ENCODE results near the gene PARK7. TPM values are rescaled to one million over a fixed set of nuclear protein-coding genes. Genes with fewer than 3 reads are reported as not detected.
"Not testable (repeated sequence)": the region's sequence is repeated elsewhere in the genome, so short reads cannot be mapped to it uniquely, and the experiment has no call there.

PARK7 gene
- total RNA-seq, 2 donors from 2014 or later: 247 to 273 TPM

GRCh38 chr1:7930645-7931445 is 30.7 kb upstream of the PARK7 start:
- DNase-seq (no peak), ATAC-seq (replicated peaks in 1 of 2) (peak; percentile 69)
- Mint-ChIP-seq H3K36me3 (ENCODE audit: insufficient read depth in 2 of 2) (peaks cover 15 to 18% of the 10 kb centered on the region in 2 donors), H3K4me1 (ENCODE audit: low read depth) (peaks cover 43% of the 10 kb centered on the region), H3K27ac (peak overlapping the region; percentile 64), H3K4me3 (peak overlapping the region; percentile 20 to 77), H3K9me3 (no peaks in the 10 kb centered on the region), H3K27me3 (ENCODE audit: low read depth) (no peaks in the 10 kb centered on the region)

GRCh38 chr1:7931446-7931812 is 30.1 kb upstream of the PARK7 start:
- Mint-ChIP-seq H3K36me3 (ENCODE audit: insufficient read depth in 2 of 2) (peaks cover 15 to 19% of the 10 kb centered on the region in 2 donors), H3K9me3 (no peaks in the 10 kb centered on the region)

GRCh38 chr1:7932524-7933138 is 28.9 kb upstream of the PARK7 start:
- Mint-ChIP-seq H3K27ac (peak overlapping the region; percentile 42), H3K9me3 (no peaks in the 10 kb centered on the region), H3K4me3 (peak overlapping the region in 1 of 2 donors; percentile 43), H3K27me3 (ENCODE audit: low read depth) (no peaks in the 10 kb centered on the region), H3K36me3 (ENCODE audit: insufficient read depth in 2 of 2) (peaks cover 12 to 22% of the 10 kb centered on the region in 2 donors), H3K4me1 (ENCODE audit: low read depth) (peaks cover 46% of the 10 kb centered on the region)
- ATAC-seq (replicated peaks in 1 of 2) (no peak), DNase-seq (no peak)

More at GRCh38 chr1:7931446-7931812, 30.1 kb upstream of the PARK7 start:
- Mint-ChIP-seq H3K27ac (peak overlapping the region; percentile 64), H3K4me1 (ENCODE audit: low read depth) (peaks cover 46% of the 10 kb centered on the region), H3K4me3 (peak overlapping the region in 1 of 2 donors; percentile 77), H3K27me3 (ENCODE audit: low read depth) (no peaks in the 10 kb centered on the region)
- DNase-seq (no peak), ATAC-seq (replicated peaks in 1 of 2) (peak; percentile 10 to 18)

- Mint-ChIP-seq H3K9me3 (no peaks in the 10 kb centered on the region), H3K27ac (peak overlapping the region; percentile 59), H3K27me3 (ENCODE audit: low read depth) (peaks cover 21% of the 10 kb centered on the region), H3K36me3 (ENCODE audit: insufficient read depth in 2 of 2) (peaks cover 14 to 18% of the 10 kb centered on the region in 2 donors), H3K4me3 (peak overlapping the region; percentile 87 to 88), H3K4me1 (ENCODE audit: low read depth) (peaks cover 60% of the 10 kb centered on the region)
- DNase-seq: no peak
- no peak for ATAC-seq (replicated peaks in 1 of 2)
These were observed 23.4 kb upstream of the PARK7 start for GRCh38 chr1:7938070-7938469.

- Mint-ChIP-seq H3K4me3 (peak overlapping the region; percentile 87 to 88), H3K9me3 (no peaks in the 10 kb centered on the region), H3K27ac (peak overlapping the region; percentile 93), H3K4me1 (ENCODE audit: low read depth) (peaks cover 69% of the 10 kb centered on the region), H3K27me3 (ENCODE audit: low read depth) (peaks cover 24% of the 10 kb centered on the region), H3K36me3 (ENCODE audit: insufficient read depth in 2 of 2) (peaks cover 8 to 16% of the 10 kb centered on the region in 2 donors)
- ATAC-seq (replicated peaks in 1 of 2) (no peak), DNase-seq (no peak)
These were observed 21.5 kb upstream of the PARK7 start for GRCh38 chr1:7940034-7940433.

GRCh38 chr1:7940745-7941436 is 20.6 kb upstream of the PARK7 start, which contains the start of gene TNFRSF9:
Gene TNFRSF9, minus strand, starts transcription at chr1:7940839. Its CDS starts 845 bp downstream, at chr1:7939994.
- Mint-ChIP-seq H3K27me3 (ENCODE audit: low read depth) (peaks cover 24% of the 10 kb centered on the region), H3K9me3 (no peaks in the 10 kb centered on the region)

GRCh38 chr1:7941437-7941793 is 20.1 kb upstream of the PARK7 start:
- Mint-ChIP-seq H3K36me3 (ENCODE audit: insufficient read depth in 2 of 2) (peaks cover 8 to 10% of the 10 kb centered on the region in 2 donors), H3K4me3 (peak overlapping the region; percentile 87 to 88), H3K4me1 (ENCODE audit: low read depth) (peaks cover 59% of the 10 kb centered on the region), H3K9me3 (no peaks in the 10 kb centered on the region), H3K27ac (peak overlapping the region; percentile 93), H3K27me3 (ENCODE audit: low read depth) (peaks cover 24% of the 10 kb centered on the region)
- ATAC-seq (replicated peaks in 1 of 2): no peak
- no peak for DNase-seq

More at GRCh38 chr1:7940745-7941436, 20.6 kb upstream of the PARK7 start, which contains the start of gene TNFRSF9:
- Mint-ChIP-seq H3K4me1 (ENCODE audit: low read depth) (peaks cover 61% of the 10 kb centered on the region), H3K4me3 (peak within 1 kb of the TSS; percentile 87 to 88), H3K36me3 (ENCODE audit: insufficient read depth in 2 of 2) (peaks cover 8 to 10% of the 10 kb centered on the region in 2 donors), H3K27ac (peak within 1 kb of the TSS; percentile 93)
- DNase-seq (peak; percentile 88), ATAC-seq (replicated peaks in 1 of 2) (peak; percentile 90 to 94)

GRCh38 chr1:7942214-7942921 is 19.1 kb upstream of the PARK7 start:
- Mint-ChIP-seq H3K9me3 (no peaks in the 10 kb centered on the region), H3K27ac (peak overlapping the region; percentile 93)

GRCh38 chr1:7943251-7943650 is 18.3 kb upstream of the PARK7 start:
- H3K9me3 Mint-ChIP-seq: no peaks in the 10 kb centered on the region
- H3K4me1 Mint-ChIP-seq (ENCODE audit: low read depth): peaks cover 56% of the 10 kb centered on the region
- peaks cover 7 to 8% of the 10 kb centered on the region in 2 donors for H3K36me3 Mint-ChIP-seq (ENCODE audit: insufficient read depth in 2 of 2)
- H3K4me3 Mint-ChIP-seq: peak overlapping the region; percentile 87 to 88
- H3K27me3 Mint-ChIP-seq (ENCODE audit: low read depth): peaks cover 24% of the 10 kb centered on the region
- DNase-seq (no peak), ATAC-seq (replicated peaks in 1 of 2) (peak in 1 of 2 donors; percentile 20)
- H3K27ac Mint-ChIP-seq: peak overlapping the region; percentile 44

More at GRCh38 chr1:7942214-7942921, 19.1 kb upstream of the PARK7 start:
- H3K4me3 Mint-ChIP-seq: peak overlapping the region; percentile 87 to 88
- DNase-seq (peak; percentile 51 to 53), ATAC-seq (replicated peaks in 1 of 2) (peak; percentile 37 to 41)
- peaks cover 24% of the 10 kb centered on the region for H3K27me3 Mint-ChIP-seq (ENCODE audit: low read depth)
- peaks cover 7 to 8% of the 10 kb centered on the region in 2 donors for H3K36me3 Mint-ChIP-seq (ENCODE audit: insufficient read depth in 2 of 2)
- H3K4me1 Mint-ChIP-seq (ENCODE audit: low read depth): peaks cover 59% of the 10 kb centered on the region

- peak overlapping the region; percentile 41 to 66 for H3K4me3 Mint-ChIP-seq
- no peaks in the 10 kb centered on the region for H3K36me3 Mint-ChIP-seq (ENCODE audit: insufficient read depth in 2 of 2)
- H3K27me3 Mint-ChIP-seq (ENCODE audit: low read depth): no peaks in the 10 kb centered on the region
- DNase-seq (peak; percentile 51 to 54), ATAC-seq (replicated peaks in 1 of 2) (peak; percentile 88 to 89)
- H3K9me3 Mint-ChIP-seq: no peaks in the 10 kb centered on the region
- peak overlapping the region; percentile 41 for H3K27ac Mint-ChIP-seq
- H3K4me1 Mint-ChIP-seq (ENCODE audit: low read depth): peaks cover 33% of the 10 kb centered on the region
These were observed 12.6 kb upstream of the PARK7 start for GRCh38 chr1:7948960-7949359.

- H3K27ac Mint-ChIP-seq; H3K4me3 Mint-ChIP-seq; DNase-seq; ATAC-seq (replicated peaks in 1 of 2); H3K9me3 Mint-ChIP-seq; H3K36me3 Mint-ChIP-seq (ENCODE audit: insufficient read depth in 2 of 2); H3K27me3 Mint-ChIP-seq (ENCODE audit: low read depth): not testable (repeated sequence)
- H3K4me1 Mint-ChIP-seq (ENCODE audit: low read depth): peaks cover 62% of the 10 kb centered on the region
These were observed 8.7 kb upstream of the PARK7 start for GRCh38 chr1:7952791-7953190.

GRCh38 chr1:7953850-7954609 is 7.5 kb upstream of the PARK7 start:
- H3K4me3 Mint-ChIP-seq: peak overlapping the region; percentile 93 to 96
- DNase-seq (peak; percentile 93 to 97), ATAC-seq (replicated peaks in 1 of 2) (peak; percentile 89)
- H3K27ac Mint-ChIP-seq: peak overlapping the region; percentile 97
- H3K4me1 Mint-ChIP-seq (ENCODE audit: low read depth): peaks cover 54% of the 10 kb centered on the region
- H3K9me3 Mint-ChIP-seq: no peaks in the 10 kb centered on the region
- H3K27me3 Mint-ChIP-seq (ENCODE audit: low read depth): no peaks in the 10 kb centered on the region
- H3K36me3 Mint-ChIP-seq (ENCODE audit: insufficient read depth in 2 of 2): no peaks in the 10 kb centered on the region
